ENCODE measurements around the gene PIAS3. TPM values are rescaled to one million over a fixed set of nuclear protein-coding genes. Genes with fewer than 3 reads are reported as not detected.
"Not testable (repeated sequence)": the region's sequence is repeated elsewhere in the genome, so short reads cannot be mapped to it uniquely, and the experiment has no call there.

The PIAS3 gene
- total and polyA plus RNA-seq, 4 donors, result 1.7 to 6.3 (median 4.0) TPM

GRCh38 chr1:145843031-145843430 is 15.8 kb downstream of the PIAS3 start:
- Histone ChIP-seq H3K9ac (ENCODE audit: low read depth in 1 of 2, low read length in 2 of 2) (no peak overlapping the region), H3K27me3 (ENCODE audit: control insufficient read depth in 4 of 4, insufficient read depth in 4 of 4, low read length in 3 of 4) (no peaks in the 10 kb centered on the region), H3K4me3 (ENCODE audit: low read depth in 1 of 3, low read length in 3 of 3) (no peak overlapping the region), H3K9me3 (ENCODE audit: control insufficient read depth in 4 of 4, low read length in 3 of 4) (no peaks in the 10 kb centered on the region), H3K27ac (ENCODE audit: low read depth in 1 of 2, low read length in 2 of 2) (no peak overlapping the region), H3K4me1 (ENCODE audit: control insufficient read depth in 4 of 4, insufficient read depth in 4 of 4, low read length in 3 of 4) (peaks cover 5 to 13% (median 11%) of the 10 kb centered on the region in 4 donors), H3K36me3 (ENCODE audit: control insufficient read depth in 4 of 4, insufficient read depth in 3 of 4, low read depth in 1 of 4, low read length in 3 of 4) (peaks cover 11 to 47% (median 33%) of the 10 kb centered on the region in 4 donors)
- DNase-seq (ENCODE audit: low spot score), result no peak
- WGBS, result 98% methylated on average over 3 of the region's 3 CpGs
- no peak for TF ChIP-seq NR2F2 (IDR thresholded peaks at IDR 0.05)
- no peak for TF ChIP-seq YY1 (IDR thresholded peaks at IDR 0.05)
- TF ChIP-seq RXRA (IDR thresholded peaks at IDR 0.05), result no peak
- TF ChIP-seq, protein P1, sequence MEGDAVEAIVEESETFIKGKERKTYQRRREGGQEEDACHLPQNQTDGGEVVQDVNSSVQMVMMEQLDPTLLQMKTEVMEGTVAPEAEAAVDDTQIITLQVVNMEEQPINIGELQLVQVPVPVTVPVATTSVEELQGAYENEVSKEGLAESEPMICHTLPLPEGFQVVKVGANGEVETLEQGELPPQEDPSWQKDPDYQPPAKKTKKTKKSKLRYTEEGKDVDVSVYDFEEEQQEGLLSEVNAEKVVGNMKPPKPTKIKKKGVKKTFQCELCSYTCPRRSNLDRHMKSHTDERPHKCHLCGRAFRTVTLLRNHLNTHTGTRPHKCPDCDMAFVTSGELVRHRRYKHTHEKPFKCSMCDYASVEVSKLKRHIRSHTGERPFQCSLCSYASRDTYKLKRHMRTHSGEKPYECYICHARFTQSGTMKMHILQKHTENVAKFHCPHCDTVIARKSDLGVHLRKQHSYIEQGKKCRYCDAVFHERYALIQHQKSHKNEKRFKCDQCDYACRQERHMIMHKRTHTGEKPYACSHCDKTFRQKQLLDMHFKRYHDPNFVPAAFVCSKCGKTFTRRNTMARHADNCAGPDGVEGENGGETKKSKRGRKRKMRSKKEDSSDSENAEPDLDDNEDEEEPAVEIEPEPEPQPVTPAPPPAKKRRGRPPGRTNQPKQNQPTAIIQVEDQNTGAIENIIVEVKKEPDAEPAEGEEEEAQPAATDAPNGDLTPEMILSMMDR (IDR thresholded peaks at IDR 0.05; ENCODE audit: low read depth, low read length, missing input control), result no peak
- no peak for TF ChIP-seq TAF1 (conservative IDR thresholded peaks at IDR 0.05)
- no peak for TF ChIP-seq GABPA (IDR thresholded peaks at IDR 0.05 in 1 of 2, conservative IDR thresholded peaks at IDR 0.05 in 1 of 2)
- no peak for TF ChIP-seq FOXA2 (IDR thresholded peaks at IDR 0.05)
- no peak for TF ChIP-seq HNF4G (IDR thresholded peaks at IDR 0.05)
- TF ChIP-seq, protein P2, sequence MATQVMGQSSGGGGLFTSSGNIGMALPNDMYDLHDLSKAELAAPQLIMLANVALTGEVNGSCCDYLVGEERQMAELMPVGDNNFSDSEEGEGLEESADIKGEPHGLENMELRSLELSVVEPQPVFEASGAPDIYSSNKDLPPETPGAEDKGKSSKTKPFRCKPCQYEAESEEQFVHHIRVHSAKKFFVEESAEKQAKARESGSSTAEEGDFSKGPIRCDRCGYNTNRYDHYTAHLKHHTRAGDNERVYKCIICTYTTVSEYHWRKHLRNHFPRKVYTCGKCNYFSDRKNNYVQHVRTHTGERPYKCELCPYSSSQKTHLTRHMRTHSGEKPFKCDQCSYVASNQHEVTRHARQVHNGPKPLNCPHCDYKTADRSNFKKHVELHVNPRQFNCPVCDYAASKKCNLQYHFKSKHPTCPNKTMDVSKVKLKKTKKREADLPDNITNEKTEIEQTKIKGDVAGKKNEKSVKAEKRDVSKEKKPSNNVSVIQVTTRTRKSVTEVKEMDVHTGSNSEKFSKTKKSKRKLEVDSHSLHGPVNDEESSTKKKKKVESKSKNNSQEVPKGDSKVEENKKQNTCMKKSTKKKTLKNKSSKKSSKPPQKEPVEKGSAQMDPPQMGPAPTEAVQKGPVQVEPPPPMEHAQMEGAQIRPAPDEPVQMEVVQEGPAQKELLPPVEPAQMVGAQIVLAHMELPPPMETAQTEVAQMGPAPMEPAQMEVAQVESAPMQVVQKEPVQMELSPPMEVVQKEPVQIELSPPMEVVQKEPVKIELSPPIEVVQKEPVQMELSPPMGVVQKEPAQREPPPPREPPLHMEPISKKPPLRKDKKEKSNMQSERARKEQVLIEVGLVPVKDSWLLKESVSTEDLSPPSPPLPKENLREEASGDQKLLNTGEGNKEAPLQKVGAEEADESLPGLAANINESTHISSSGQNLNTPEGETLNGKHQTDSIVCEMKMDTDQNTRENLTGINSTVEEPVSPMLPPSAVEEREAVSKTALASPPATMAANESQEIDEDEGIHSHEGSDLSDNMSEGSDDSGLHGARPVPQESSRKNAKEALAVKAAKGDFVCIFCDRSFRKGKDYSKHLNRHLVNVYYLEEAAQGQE (IDR thresholded peaks at IDR 0.05), result no peak
- no peak for TF ChIP-seq EGR1 (IDR thresholded peaks at IDR 0.05; ENCODE audit: low read depth in 2 of 2)

GRCh38 chr1:145837656-145838055 is 21.2 kb downstream of the PIAS3 start:
- H3K27ac ChIP-seq (ENCODE audit: low read depth in 1 of 2, low read length in 2 of 2), result no peak overlapping the region
- no peaks in the 10 kb centered on the region for H3K9me3 ChIP-seq (ENCODE audit: control insufficient read depth in 4 of 4, low read length in 3 of 4)
- no peaks in the 10 kb centered on the region for H3K27me3 ChIP-seq (ENCODE audit: control insufficient read depth in 4 of 4, insufficient read depth in 4 of 4, low read length in 3 of 4)
- WGBS, result 97% methylated on average over 1 of the region's 1 CpG
- no peak for DNase-seq (ENCODE audit: low spot score)
- H3K4me1 ChIP-seq (ENCODE audit: control insufficient read depth in 4 of 4, insufficient read depth in 4 of 4, low read length in 3 of 4), result no peaks in the 10 kb centered on the region
- TF ChIP-seq YY1 (IDR thresholded peaks at IDR 0.05) (no peak), HNF4G (IDR thresholded peaks at IDR 0.05) (no peak), NR2F2 (IDR thresholded peaks at IDR 0.05) (no peak), JUND (IDR thresholded peaks at IDR 0.05) (no peak), GABPA (IDR thresholded peaks at IDR 0.05 in 1 of 2, conservative IDR thresholded peaks at IDR 0.05 in 1 of 2) (no peak), FOXA1 (IDR thresholded peaks at IDR 0.05) (no peak), FOXA2 (IDR thresholded peaks at IDR 0.05) (no peak), RXRA (IDR thresholded peaks at IDR 0.05) (no peak), RAD21 (IDR thresholded peaks at IDR 0.05) (no peak), TAF1 (conservative IDR thresholded peaks at IDR 0.05) (no peak)
- TF ChIP-seq, protein P3, sequence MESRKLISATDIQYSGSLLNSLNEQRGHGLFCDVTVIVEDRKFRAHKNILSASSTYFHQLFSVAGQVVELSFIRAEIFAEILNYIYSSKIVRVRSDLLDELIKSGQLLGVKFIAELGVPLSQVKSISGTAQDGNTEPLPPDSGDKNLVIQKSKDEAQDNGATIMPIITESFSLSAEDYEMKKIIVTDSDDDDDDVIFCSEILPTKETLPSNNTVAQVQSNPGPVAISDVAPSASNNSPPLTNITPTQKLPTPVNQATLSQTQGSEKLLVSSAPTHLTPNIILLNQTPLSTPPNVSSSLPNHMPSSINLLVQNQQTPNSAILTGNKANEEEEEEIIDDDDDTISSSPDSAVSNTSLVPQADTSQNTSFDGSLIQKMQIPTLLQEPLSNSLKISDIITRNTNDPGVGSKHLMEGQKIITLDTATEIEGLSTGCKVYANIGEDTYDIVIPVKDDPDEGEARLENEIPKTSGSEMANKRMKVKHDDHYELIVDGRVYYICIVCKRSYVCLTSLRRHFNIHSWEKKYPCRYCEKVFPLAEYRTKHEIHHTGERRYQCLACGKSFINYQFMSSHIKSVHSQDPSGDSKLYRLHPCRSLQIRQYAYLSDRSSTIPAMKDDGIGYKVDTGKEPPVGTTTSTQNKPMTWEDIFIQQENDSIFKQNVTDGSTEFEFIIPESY (IDR thresholded peaks at IDR 0.05), result no peak
- TF ChIP-seq, protein P4, sequence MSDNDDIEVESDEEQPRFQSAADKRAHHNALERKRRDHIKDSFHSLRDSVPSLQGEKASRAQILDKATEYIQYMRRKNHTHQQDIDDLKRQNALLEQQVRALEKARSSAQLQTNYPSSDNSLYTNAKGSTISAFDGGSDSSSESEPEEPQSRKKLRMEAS (IDR thresholded peaks at IDR 0.05), result no peak
- TF ChIP-seq, protein P2 (IDR thresholded peaks at IDR 0.05), result no peak
- H3K4me3 ChIP-seq (ENCODE audit: low read depth in 1 of 3, low read length in 3 of 3), result no peak overlapping the region
- peaks cover 22 to 93% (median 62%) of the 10 kb centered on the region in 4 donors for H3K36me3 ChIP-seq (ENCODE audit: control insufficient read depth in 4 of 4, insufficient read depth in 3 of 4, low read depth in 1 of 4, low read length in 3 of 4)
- H3K9ac ChIP-seq (ENCODE audit: low read depth in 1 of 2, low read length in 2 of 2), result no peak overlapping the region

DNA sequence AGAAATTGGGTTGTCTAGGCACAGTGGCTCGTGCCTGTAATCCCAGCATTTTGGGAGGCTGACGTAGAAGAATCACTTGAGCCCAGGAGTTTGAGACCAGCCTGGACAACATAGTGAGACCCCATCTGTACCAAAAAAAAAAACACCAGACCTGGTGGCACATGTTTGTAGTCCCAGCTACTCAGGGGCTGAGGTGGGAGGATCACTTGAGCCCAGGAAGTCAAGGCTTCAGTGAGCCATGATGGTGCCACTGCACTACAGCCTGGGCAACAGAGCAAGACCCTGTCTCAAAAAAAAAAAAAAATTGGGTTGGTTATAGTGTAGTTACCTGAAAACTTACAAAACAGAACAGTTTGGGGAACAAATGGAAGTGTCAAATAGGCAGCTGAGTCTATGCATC is 28.1 kb downstream of the PIAS3 start:
- WGBS, result 97% methylated on average over 2 of the region's 2 CpGs
- H3K9ac ChIP-seq (ENCODE audit: low read depth in 1 of 2, low read length in 2 of 2); H3K27me3 ChIP-seq (ENCODE audit: control insufficient read depth in 4 of 4, insufficient read depth in 4 of 4, low read length in 3 of 4); H3K4me1 ChIP-seq (ENCODE audit: control insufficient read depth in 4 of 4, insufficient read depth in 4 of 4, low read length in 3 of 4); H3K27ac ChIP-seq (ENCODE audit: low read depth in 1 of 2, low read length in 2 of 2); DNase-seq (ENCODE audit: low spot score); H3K4me3 ChIP-seq (ENCODE audit: low read depth in 1 of 3, low read length in 3 of 3); H3K9me3 ChIP-seq (ENCODE audit: control insufficient read depth in 4 of 4, low read length in 3 of 4): not testable (repeated sequence)
- peaks cover 24 to 82% (median 61%) of the 10 kb centered on the region in 4 donors for H3K36me3 ChIP-seq (ENCODE audit: control insufficient read depth in 4 of 4, insufficient read depth in 3 of 4, low read depth in 1 of 4, low read length in 3 of 4)
